HPDE6-E6E7 (cell line): ENCODE measurements around the gene CCDC146.
A peak's percentile ranks its signal among the peaks of the same experiment; 100 is the strongest.
"Not testable (repeated sequence)": the region's sequence is repeated elsewhere in the genome, so short reads cannot be mapped to it uniquely, and the experiment has no call there.

Source experiments
- DNase-seq: peaks from one replicate; pipeline ENCODE4 v3.0.0; 2011; ENCODE audit warnings: missing footprints; ENCODE audit errors: extremely low spot score

CCDC146 gene

GRCh38 chr7:77246026-77246640 is 123.7 kb downstream of the CCDC146 start:
- no peak for DNase-seq

- peak; percentile 29 for DNase-seq
These were observed 124.9 kb downstream of the CCDC146 start for GRCh38 chr7:77247206-77247850.

- no peak for DNase-seq
These were observed 125.7 kb downstream of the CCDC146 start for GRCh38 chr7:77248154-77248553.

DNA sequence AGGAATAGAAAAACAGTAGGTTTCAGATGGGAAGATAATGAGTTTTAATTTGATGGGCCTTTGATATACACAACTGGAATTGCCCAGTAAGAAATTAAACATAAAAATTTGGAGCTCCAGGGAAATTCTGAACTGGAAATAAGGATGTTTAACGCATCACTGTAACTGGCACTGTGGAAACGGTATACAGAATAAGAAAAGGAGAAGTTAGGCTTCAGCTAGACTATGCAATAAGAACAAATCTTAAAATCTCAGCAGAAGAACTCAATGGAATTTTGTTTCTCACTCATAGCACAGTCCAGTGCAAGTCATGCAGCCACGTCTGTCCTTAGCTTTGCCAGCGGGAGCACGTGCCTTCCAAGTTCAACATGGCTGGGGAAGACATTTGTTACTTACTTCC is 130.1 kb downstream of the CCDC146 start:
- no peak for DNase-seq

GRCh38 chr7:77253151-77253550 is 130.7 kb downstream of the CCDC146 start:
- no peak for DNase-seq

- no peak for DNase-seq
These were observed 132.0 kb downstream of the CCDC146 start for GRCh38 chr7:77254429-77254828.

DNA sequence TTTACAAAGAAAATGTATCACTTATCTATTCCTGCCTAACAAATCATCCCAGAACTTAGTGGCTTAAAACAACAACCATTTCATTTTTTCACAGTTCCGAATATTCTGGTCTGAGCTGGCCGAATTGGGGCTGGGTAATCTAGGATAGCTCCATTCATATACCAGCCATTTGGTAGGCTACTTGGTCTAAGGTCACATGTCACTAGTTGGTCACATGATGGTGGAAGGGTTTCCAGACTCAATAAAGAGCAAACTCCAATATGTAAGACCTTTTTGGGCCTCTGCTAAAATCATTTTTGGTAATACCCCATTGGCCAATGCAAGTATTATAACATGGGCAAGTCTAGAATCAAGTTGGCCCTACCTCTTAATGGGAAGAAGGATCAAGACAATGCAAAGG is 132.5 kb downstream of the CCDC146 start:
- DNase-seq, result no peak

DNA sequence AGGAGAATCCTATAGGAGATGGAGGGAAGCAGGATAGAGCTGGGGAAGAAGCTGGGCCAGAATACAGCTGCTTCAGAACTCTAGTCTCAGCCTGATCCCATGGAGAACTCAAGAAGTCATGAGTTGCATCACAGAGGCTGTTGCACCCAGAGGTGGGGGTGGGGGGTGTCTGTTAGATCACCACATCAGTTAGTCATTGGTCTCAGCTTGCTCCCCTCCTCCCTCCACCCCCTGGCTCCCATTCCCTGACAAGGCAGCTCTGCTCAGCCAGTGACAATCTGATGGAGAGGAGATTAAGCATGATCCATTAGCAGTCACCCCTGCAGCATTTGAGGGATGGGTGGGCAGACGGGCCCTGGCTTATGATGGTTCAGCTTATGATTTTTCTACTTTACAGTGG is 135.6 kb downstream of the CCDC146 start:
- no peak for DNase-seq

DNA sequence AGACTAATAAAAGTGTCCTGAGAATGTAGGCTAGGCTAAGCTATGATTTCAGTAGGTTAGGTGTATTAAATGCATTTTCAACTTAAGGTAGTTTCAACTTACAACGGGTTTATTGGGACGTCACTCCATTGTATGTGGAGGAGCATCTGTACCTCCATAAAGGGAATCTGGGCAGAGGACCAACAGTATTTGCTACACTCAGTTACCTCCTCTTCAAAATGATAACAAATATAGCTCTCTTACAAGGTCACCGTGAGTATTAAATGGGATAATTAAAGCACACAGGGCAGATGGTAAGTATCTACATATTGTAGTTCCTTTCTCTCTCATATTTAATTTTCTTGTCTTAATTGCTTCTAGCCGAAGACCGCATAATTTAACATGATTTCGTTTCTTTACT is 136.2 kb downstream of the CCDC146 start:
- no peak for DNase-seq

DNA sequence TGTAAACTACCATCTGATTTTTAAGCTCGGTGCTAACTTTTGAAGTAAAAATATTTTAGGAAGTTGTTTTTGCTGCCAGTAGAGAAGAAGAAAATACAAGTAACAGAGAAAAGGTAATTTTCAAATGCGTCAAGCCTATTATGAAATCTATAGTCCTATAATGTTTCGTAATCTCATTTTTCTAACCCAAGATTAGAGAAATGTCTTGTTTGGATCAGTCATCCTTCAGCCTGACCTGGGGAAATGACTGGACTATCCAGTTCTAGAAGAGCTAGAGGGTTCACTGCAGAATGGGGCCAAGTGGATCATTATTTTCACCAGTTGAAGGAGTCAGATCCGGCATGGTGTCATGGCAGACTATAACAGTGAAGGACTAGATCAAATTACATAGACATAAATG is 139.9 kb downstream of the CCDC146 start:
- no peak for DNase-seq

DNA sequence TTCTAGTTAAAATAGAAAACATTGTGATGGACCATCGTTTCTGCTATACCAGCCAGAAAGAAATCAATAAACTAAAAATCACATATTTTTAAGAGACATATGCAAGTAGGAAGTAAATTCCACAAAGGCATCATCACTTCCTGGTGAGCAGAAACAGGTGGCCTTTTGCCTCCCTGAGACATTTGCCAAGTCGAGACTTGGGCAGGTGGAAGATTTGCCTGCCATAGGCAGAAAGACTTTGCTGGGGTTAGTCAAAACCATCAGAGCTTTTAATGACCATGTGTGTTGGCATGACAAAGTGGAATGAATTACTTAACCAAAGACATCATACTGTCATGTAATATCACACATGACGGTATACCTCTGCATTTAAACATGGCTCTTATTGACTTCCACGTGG is 143.3 kb downstream of the CCDC146 start:
- DNase-seq, result no peak

GRCh38 chr7:77266291-77266794 is 143.9 kb downstream of the CCDC146 start:
- no peak for DNase-seq

DNA sequence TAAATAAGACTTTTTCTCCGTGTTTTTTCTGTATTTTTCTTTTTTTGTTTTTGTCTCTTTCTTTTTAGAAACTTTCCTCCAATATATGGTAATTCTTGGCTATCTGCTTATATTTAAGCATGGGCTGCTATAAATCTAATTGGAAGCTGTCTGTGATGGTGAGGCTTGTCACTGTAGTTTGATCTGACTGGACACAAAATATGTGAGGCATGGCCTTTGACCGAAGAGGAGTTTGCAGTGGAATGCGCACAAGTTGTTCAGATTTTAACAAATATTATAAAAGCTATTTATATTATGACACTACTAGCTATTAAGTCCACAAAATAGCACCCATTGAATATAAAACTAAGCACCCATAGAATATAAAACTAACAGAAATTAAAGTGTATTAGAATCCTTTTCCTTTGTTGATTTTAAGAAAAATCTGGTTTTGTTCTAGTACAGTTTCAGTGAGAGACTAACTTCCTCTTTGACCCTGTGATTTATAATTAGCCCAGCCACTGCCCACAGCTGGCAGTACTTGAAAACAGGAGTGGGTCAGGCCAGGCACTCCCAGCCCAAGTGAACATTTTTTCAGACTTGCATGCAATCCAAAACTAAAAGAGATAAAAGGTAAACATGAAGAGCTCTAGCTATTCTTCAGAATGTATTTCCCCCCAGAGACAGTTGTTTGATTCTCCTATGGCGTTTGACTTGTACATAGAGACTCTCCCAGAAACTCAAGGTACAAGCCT is 147.1 kb downstream of the CCDC146 start:
- no peak for DNase-seq

- DNase-seq, result no peak
These were observed 147.7 kb downstream of the CCDC146 start for GRCh38 chr7:77270094-77270480.

- no peak for DNase-seq
These were observed 149.4 kb downstream of the CCDC146 start for GRCh38 chr7:77271766-77272165.

DNA sequence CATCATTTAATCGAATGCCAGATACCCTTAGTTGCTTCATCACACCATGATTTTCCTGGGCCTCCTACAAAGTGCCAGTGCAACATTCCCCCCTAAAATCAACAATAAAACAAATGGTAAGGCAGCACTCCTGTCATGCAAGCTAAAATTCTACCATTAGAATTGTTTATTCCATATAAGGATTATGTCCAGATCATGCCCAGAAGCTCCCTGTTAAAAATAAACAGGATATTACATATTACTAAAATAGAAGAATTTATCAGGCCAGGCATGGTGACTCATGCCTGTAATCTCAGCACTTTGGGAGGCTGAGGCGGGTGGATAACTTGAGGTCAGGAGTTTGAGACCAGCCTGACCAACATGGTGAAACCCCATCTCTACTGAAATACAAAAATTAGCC is 153.2 kb downstream of the CCDC146 start:
- not testable (repeated sequence) for DNase-seq

DNA sequence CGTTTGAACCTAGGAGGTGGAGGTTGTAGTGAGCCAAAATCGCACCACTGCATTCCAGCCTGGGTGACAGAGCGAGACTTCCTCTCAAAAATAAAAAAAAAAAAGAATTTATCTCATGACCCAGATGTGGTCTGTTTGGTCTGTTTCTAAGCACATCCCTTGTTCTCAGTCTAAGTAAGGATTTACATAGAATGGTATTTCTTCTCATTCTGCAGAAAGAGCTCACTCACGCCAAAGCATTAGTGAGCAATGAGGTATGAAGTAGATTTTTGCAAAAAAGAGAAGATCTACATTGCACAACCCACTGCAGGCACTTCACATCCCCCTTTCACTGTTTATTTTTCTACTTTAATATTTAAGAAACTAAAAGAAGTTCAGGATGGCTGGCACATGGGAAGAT is 153.7 kb downstream of the CCDC146 start:
- no peak for DNase-seq

DNA sequence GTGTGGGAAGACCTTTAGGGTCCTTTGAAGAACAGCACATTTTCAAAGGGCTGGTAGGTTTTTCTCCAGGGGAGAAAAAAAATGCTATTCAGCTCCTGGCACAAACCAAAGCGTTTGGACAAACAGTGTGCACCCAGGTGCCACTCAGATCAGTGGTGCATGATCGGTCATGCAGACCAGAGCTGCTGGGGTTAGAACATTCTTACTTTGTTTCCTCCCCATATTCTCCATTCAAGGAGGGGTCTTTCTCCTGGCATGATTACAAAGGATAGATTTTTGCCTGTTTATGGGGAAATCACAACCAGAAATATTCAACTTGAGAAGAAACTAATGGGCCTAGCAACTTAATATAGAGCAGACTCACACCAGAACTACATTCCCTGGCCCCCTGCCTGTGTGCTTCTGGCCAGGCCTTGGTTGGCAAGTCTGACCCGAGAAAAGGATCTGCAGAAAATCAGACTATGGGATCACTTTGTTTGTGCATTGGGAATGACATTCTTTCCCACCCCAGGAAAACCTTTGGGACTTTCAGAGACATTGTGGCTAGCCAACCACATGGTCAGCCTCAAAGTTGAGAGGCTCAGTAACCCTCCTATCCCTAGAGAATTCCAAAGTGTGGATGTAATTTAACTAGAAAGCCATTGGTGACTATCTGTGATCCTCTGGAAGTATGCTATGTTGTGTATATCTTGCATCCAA is 159.5 kb downstream of the CCDC146 start:
- DNase-seq, result no peak

GRCh38 chr7:77282897-77283296 is 160.5 kb downstream of the CCDC146 start:
- DNase-seq, result no peak

DNA sequence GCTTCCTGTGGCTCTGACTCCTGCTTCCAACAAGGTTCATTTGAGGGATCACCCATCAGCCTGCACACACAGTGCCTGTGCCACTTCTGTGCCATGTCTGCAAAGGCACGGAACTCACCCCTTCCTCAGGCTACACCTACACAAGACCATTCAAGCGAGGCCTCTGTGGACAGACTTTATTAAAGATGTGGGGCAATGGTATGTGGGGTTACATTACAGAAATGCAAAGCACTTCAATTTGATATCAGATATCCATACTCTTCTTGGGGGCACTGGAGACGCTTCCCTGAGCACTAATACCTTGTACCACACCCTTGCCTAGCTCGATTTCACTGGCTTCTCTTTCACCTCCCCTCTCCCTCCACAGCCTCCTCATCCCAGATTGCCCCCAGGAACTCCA is 161.6 kb downstream of the CCDC146 start:
- DNase-seq, result no peak

- no peak for DNase-seq
These were observed 162.2 kb downstream of the CCDC146 start for GRCh38 chr7:77284616-77285015.

GRCh38 chr7:77288676-77289320 is 166.4 kb downstream of the CCDC146 start:
- no peak for DNase-seq
